ENCODE data around the gene ANKRD66.

The ANKRD66 gene

GRCh38 chr6:46792635-46793034 is 45.9 kb downstream of the ANKRD66 start:
- no peak for DNase-seq

DNA sequence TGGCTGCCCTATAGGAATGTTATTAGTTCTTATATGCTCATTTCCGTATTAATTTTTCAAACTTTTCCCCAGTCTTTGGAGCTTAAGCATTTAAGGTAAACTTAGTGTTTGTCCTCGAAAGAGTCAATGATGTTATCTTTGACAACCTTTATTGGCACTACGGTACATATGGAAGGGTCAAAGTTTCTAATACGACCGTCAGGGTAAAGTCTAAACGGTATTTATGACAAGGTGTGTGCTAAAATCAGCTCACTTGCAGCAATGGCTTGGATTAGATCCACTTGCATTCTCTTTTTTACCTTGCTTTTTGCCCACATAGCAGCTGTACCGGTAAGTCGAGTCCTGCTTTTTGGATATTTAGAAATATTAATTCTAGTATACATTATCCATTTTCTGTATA is 46.4 kb downstream of the ANKRD66 start, which contains the start of gene MEP1A:
Gene MEP1A, plus strand, starts transcription at position 252 of the 400 bp plus-strand sequence. Its CDS starts 10 bp downstream, at position 262.
- no peak for DNase-seq

DNA sequence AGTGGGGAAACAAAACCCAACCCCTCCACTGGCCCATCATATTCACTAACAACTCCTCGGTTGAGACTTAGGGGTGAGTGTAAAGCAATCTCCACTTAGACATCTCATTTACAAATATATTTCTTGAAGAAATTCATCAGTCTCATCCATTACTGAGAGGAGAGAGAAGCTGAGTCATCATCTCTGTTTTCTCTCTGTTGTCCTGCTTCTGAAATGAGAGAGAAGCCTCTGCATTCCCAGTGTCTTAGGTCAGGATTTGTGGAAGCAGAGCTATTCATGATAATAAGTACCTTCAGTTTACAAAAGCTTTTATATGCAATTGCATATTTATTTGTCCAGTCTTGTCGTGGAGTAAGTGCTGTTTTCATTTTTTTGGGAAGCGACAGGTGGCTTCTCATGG is 47.3 kb downstream of the ANKRD66 start:
- DNase-seq, result no peak

- no peak for DNase-seq
These were observed 49.1 kb downstream of the ANKRD66 start for GRCh38 chr6:46795816-46796215.

GRCh38 chr6:46796848-46797580 is 50.3 kb downstream of the ANKRD66 start:
- DNase-seq, result no peak

GRCh38 chr6:46799657-46800056 is 52.9 kb downstream of the ANKRD66 start:
- DNase-seq, result no peak

GRCh38 chr6:46808806-46809205 is 62.1 kb downstream of the ANKRD66 start:
- no peak for DNase-seq

Measured in T-helper 1 cell (primary cell).